GM18508 (cell line): ENCODE results near the gene SGCD.

Experiments
- ATAC-seq: cut with Tn5 transposase; IDR thresholded peaks from one replicate; pipeline ENCODE4 v1.9.1; 2021; ENCODE audit warnings: moderate number of reproducible peaks; ENCODE audit not compliant: insufficient read depth, unreplicated experiment

Gene SGCD

GRCh38 chr5:156543348-156544145 is 216.6 kb downstream of the SGCD start:
- no peak for ATAC-seq

GRCh38 chr5:156552855-156553358 is 225.9 kb downstream of the SGCD start:
- ATAC-seq: no peak

GRCh38 chr5:156556666-156557406 is 229.9 kb downstream of the SGCD start:
- no peak for ATAC-seq

GRCh38 chr5:156560002-156560401 is 233.0 kb downstream of the SGCD start:
- ATAC-seq: no peak

DNA sequence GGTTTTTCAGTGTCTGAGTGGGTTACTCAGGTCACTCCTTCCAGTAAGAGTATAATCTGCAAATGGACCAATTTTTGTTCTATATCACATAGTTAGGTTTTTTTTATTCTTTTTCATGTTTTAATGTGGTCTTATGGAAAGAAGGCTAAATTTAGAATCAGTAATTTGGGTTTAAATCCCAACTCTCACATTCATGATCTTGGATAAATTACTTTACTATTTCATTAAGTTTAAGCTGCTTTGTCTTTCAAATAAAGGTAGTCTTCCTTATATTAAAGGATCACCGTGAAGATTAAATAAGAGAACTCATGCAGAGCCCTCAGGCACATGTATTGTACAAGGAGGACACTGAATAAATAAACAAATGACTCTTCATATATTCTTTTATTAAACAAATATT is 234.7 kb downstream of the SGCD start:
- ATAC-seq: no peak

DNA sequence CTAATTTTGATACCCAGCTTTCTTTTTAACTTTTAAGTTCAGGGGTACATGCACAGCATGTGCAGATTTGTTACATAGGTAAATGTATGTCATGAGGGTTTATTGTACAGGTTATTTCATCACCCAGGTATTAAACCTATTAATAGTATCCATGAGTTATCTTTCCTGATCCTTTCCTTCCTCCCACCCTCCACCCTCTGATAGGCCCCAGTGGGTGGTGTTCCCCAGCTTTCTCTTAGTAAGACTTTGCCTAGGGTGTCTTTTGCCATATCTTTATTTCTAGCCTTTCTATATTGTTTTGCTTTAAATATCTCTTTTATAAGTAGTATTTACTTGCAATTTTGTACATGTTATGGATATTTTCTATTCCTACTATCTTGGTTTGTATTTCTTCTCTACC is 243.7 kb downstream of the SGCD start:
- no peak for ATAC-seq

GRCh38 chr5:156581725-156582124 is 254.8 kb downstream of the SGCD start:
- ATAC-seq: no peak

DNA sequence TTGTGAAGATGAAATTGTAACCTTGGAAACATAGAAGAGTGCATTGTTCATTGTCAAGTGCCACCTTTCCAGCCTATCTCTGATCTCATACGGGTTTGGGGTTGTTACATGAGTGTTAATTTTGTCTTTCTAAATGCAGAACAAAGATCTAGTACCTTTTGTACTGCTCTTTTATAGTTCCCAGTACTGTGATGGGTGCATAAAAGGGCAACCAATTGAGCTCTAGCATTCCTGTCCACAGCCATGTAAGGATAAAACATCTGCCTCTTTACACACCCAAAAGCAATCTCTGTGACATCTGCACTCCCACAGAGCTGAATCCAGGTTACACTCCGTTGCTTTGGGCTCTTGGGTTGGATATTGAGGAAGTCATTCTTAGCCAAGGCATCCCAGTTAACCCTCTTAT is 255.2 kb downstream of the SGCD start:
- ATAC-seq: no peak

- ATAC-seq: no peak
Measured at GRCh38 chr5:156584871-156585270, 257.9 kb downstream of the SGCD start.

DNA sequence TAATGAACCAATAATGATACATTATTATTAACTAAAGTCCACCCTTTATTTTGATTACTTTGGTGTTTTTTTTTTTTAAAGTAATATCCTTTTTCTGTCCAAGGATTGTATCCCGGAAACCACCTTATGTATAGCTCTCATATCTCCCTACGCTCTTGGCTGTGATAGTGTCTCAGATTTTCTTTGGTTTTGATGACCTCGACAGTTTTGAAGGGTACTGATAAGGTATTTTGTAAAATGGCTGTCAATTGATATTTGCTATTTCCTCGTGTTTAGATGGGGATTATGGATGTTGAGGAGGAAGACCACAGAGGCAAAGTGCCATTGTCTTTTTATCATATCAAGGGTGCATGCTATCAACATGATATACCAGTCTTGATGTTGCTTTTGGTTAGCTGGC is 259.0 kb downstream of the SGCD start:
- ATAC-seq: no peak

- ATAC-seq: no peak
Measured at GRCh38 chr5:156587012-156587411, 260.0 kb downstream of the SGCD start.

DNA sequence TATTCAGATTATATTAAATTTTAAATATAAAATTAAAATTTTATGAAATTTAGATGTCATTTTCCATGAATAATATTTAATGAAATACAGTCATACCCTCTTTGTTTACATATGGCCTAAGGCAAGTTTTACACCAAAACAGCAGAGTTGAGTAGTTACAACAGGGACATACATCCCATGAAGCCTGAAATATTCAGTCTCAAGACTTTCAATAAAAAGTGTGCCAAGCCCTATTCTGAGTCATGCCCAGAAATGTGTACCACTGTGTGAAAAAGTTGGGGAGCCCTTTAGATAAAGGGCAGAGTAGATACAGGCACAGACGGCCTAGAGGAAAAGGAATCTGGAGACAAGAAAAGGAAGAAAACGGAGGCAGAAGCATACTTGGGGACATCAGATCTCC is 261.3 kb downstream of the SGCD start:
- no peak for ATAC-seq

- no peak for ATAC-seq
Measured at GRCh38 chr5:156589104-156589945, 262.4 kb downstream of the SGCD start.

- no peak for ATAC-seq
Measured at GRCh38 chr5:156589946-156590216, 262.9 kb downstream of the SGCD start.

DNA sequence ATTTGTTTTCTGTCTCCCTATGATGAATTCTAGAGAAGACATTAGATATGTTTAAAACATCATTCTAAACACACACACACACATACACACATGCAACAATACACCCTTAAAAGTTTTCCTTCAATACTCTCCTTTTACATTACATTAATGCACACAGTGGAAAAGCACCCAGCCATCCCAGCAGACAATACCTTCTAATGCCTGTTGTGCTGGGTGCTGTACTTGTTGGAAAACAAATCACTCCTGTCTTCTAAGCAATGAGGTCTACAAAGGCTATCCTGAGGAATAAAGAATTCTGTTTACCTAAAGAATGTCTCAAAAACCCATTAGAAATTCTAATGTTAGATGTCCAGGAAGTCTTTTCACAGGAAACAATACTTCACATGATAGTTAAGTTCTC is 264.0 kb downstream of the SGCD start:
- no peak for ATAC-seq

DNA sequence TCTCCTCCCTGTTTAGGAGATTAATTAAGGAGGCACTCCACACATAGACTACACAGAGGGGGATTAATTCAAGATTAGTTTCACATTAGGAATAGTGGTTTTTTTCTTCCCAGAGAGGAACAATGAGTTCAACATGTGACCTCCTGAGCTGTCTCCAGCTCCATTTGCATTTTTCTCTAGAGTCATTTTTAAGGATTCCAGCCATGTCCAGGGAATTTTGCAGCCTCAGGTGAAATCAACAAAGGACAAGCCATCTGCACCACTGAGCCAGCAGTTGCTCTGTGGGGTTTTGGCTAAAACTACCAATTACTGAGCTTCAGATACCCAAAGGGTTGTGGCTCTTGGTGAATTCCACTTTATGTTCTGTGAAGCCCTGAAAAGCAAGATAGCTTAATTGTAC is 264.7 kb downstream of the SGCD start:
- ATAC-seq: no peak

DNA sequence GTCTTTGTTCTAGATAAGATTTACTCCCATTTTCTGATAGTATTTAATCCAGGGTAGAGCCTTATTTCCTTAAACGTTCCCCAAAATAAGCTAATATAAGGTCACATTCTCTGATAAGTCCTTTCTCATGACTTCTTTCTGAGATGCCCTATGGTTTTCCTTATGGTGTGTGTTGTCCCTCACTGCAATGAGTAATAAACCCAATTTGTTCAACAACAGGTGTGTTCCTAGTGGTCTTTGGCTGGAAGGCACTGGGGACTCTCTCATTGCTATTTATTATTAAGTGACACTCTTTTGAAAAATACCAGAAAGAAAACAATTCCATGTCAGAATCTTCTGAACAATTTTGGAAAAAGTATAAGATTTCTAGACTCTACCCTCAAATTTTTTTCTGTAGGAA is 266.6 kb downstream of the SGCD start:
- ATAC-seq: no peak

GRCh38 chr5:156594406-156594805 is 267.4 kb downstream of the SGCD start:
- ATAC-seq: no peak

GRCh38 chr5:156595132-156595787 is 268.3 kb downstream of the SGCD start:
- ATAC-seq: no peak

DNA sequence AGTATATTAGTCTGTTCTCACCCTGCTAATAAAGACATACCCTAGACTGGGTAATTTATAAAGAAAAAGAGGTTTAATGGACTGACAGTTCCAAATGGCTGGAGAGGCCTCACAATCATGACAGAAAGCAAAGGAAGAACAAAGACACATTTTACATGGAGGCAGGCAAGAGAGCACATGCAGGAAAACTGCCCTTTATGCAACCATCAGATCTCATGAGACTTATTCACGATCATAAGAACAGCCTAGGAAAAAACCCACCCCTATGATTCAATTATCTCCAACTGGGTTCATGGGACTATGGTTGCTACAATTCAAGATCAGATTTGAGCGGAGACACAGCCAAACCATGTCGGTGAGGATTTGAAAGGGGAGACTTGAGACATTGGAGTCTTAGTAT is 270.3 kb downstream of the SGCD start:
- ATAC-seq: no peak
